ENCODE results near the gene RBM24.

GRCh38 chr6:17331238-17331637, 50.1 kb downstream of the RBM24 start:
- no peak for TF ChIP-seq CTCF (IDR thresholded peaks at IDR 0.05)
- no peak for TF ChIP-seq POLR2A (IDR thresholded peaks at IDR 0.05)

Data from lower leg skin (tissue), 3 donors.